Kidney (tissue), 14 donors: ENCODE data around the gene NOD2. TPM values are rescaled to one million over a fixed set of nuclear protein-coding genes. Genes with fewer than 3 reads are reported as not detected.

Experiments used
- DNase-seq, 5 donors: peaks; one replicate each; pipeline ENCODE4 v3.0.0-alpha.2; 2013 to 2020
- FAIRE-seq: peaks from 2 replicates; lab custom pipeline; 2012; peaks lifted over from hg19 to GRCh38; lab: Jason Lieb, UNC
- H3K27ac ChIP-seq, 2 donors: one replicate each; pipeline ENCODE4 v1.7.0; 2013; ENCODE audit warnings: low read depth in 2 of 2, low read length in 2 of 2, inconsistent platforms in 1 of 2
- H3K27me3 ChIP-seq: one replicate; pipeline ENCODE4 v1.7.1; 2013; ENCODE audit warnings: low read length, inconsistent platforms; ENCODE audit not compliant: control insufficient read depth, insufficient read depth
- H3K36me3 ChIP-seq, 3 donors: one replicate each; pipeline versions ENCODE4 v1.7.0 to v1.7.1; 2013; ENCODE audit warnings: low read length in 3 of 3, control low read depth in 1 of 3, inconsistent platforms in 1 of 3; ENCODE audit not compliant: insufficient read depth in 3 of 3, control insufficient read depth in 2 of 3
- H3K4me1 ChIP-seq, 3 donors: one replicate each; pipeline versions ENCODE4 v1.7.0 to v1.7.1; 2013; ENCODE audit warnings: low read length in 3 of 3, inconsistent platforms in 1 of 3, low read depth in 1 of 3; ENCODE audit not compliant: control insufficient read depth in 2 of 3, insufficient read depth in 2 of 3
- H3K4me3 ChIP-seq, 3 donors: one replicate each; pipeline versions ENCODE4 v1.7.0 to v1.8.1; 2013; ENCODE audit warnings: low read length in 3 of 3, control low read depth in 1 of 3, inconsistent platforms in 1 of 3
- H3K9ac ChIP-seq, 3 donors: one replicate each; pipeline versions ENCODE4 v1.7.0 to v1.7.1; 2013; ENCODE audit warnings: low read length in 3 of 3, control low read depth in 1 of 3, inconsistent platforms in 1 of 3
- H3K9me3 ChIP-seq, 3 donors: one replicate each; pipeline versions ENCODE4 v1.7.0 to v1.7.1; 2013; ENCODE audit warnings: low read length in 3 of 3, control low read depth in 1 of 3, inconsistent platforms in 1 of 3; ENCODE audit not compliant: control insufficient read depth in 2 of 3, insufficient read depth in 1 of 3
- intact Hi-C: fragments of 100-400 bp; cut with DNase I; formaldehyde crosslinking; loops from one replicate; pipeline ENCODE4 v1.11.1; 2022
- polyA plus RNA-seq: library from polyadenylated mRNA; stranded (reverse); fragments of 350-450 nt; fragmentation: Illumina TruSeq; extraction: RNeasy Lipid Tissue Mini Kit (QIAGEN cat#74804); gene quantifications from one replicate; pipeline ENCODE4 v1.2.3, GENCODE V29; 2014; ENCODE audit warnings: low read depth, low replicate concordance; ENCODE audit not compliant: insufficient read depth
- total RNA-seq: library from RNA; stranded (reverse); fragmentation: NEBNext Ultra II Directional; extraction: Animal tissue kit (Norgen Biotek cat#: 25700); gene quantifications from one replicate; pipeline ENCODE4 v1.2.1, GENCODE V29; 2021
- TF ChIP-seq, protein P1 (sequence below): IDR thresholded peaks from 3 replicates; pipeline ENCODE4 v1.5.1; 2012; ENCODE audit warnings: mild to moderate bottlenecking, moderate library complexity, borderline replicate concordance; ENCODE audit not compliant: insufficient read depth; ENCODE audit errors: extremely low read depth
- donor health status: control.
- donor health status: control.
- donor health status: control.
- donor health status: control.
- donor health status: control.
- donor health status: DM: yes; HTN: yes; CAD: no.
- donor health status: Normal renal cell carcinoma (clear cell type).

The NOD2 gene
- total and polyA plus RNA-seq, 2 donors from 2014 or later = 0.22 to 3.6 TPM

DNA sequence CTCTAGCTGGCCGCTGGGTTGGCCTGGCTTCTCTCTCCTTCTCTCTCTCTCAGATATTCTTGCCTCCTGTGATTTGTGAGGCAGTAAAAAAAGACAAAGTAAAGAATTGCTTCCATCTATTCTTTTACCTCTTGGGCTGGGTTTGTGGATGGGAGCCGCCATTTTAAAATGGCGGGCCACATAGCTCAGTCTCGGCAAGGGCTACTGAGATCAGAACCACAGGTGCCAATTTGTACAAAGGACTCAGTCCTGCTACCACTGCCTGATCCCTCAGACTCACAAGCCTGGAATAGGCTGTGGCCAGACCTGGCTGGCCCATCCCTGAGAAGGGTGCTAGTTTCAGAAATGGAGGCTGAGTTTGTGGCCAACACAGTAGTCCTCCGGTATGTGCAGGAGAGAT is 24.1 kb downstream of the NOD2 start:
- H3K4me3 ChIP-seq = no peak overlapping the region
- DNase-seq (no peak), FAIRE-seq (no peak)
- H3K27me3 ChIP-seq = no peaks in the 10 kb centered on the region
- TF ChIP-seq, protein P1, sequence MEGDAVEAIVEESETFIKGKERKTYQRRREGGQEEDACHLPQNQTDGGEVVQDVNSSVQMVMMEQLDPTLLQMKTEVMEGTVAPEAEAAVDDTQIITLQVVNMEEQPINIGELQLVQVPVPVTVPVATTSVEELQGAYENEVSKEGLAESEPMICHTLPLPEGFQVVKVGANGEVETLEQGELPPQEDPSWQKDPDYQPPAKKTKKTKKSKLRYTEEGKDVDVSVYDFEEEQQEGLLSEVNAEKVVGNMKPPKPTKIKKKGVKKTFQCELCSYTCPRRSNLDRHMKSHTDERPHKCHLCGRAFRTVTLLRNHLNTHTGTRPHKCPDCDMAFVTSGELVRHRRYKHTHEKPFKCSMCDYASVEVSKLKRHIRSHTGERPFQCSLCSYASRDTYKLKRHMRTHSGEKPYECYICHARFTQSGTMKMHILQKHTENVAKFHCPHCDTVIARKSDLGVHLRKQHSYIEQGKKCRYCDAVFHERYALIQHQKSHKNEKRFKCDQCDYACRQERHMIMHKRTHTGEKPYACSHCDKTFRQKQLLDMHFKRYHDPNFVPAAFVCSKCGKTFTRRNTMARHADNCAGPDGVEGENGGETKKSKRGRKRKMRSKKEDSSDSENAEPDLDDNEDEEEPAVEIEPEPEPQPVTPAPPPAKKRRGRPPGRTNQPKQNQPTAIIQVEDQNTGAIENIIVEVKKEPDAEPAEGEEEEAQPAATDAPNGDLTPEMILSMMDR = no peak
- no peak overlapping the region for H3K9ac ChIP-seq
- no peak overlapping the region for H3K27ac ChIP-seq
- no peaks in the 10 kb centered on the region for H3K4me1 ChIP-seq
- intact Hi-C loops = no loop called here
- no peaks in the 10 kb centered on the region for H3K9me3 ChIP-seq
- no peaks in the 10 kb centered on the region for H3K36me3 ChIP-seq

DNA sequence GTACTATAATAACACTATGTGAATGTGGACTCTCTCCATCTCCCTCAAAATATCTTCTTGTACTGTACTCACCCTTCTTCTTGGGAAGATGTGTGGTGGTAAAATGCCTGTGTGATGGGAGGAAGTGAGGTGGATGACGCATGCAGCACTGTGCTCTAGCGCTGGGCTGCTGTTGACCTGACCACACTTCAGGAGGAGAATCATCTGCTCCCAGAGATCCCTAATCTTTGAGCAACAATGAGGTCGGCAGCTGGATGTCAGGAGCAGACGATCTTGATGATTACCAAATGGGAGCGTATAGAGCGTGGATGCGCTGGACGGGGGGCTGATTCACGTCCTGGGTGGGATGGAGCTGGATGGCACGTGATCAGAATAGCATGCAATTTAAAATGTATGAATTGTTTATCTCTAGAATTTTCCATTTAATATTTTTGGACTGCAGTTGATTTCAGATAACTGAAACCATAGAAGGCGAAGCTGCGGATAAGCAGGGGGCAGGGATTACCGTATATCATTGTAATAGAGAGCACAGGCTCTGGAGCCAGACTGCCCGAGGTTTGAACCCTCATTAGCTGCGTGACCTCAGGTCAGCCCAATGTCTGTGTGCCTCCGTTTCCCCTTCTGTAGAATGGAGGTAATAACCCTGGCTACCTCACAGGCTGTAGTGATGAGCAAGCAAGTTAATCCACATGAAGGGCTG is 24.8 kb downstream of the NOD2 start:
- no peaks in the 10 kb centered on the region for H3K4me1 ChIP-seq
- no peaks in the 10 kb centered on the region for H3K9me3 ChIP-seq
- DNase-seq (no peak), FAIRE-seq (no peak)
- H3K36me3 ChIP-seq = no peaks in the 10 kb centered on the region
- no peak overlapping the region for H3K9ac ChIP-seq
- TF ChIP-seq, protein P1 = no peak
- intact Hi-C loops = no loop called here
- no peaks in the 10 kb centered on the region for H3K27me3 ChIP-seq
- H3K4me3 ChIP-seq = no peak overlapping the region
- no peak overlapping the region for H3K27ac ChIP-seq

DNA sequence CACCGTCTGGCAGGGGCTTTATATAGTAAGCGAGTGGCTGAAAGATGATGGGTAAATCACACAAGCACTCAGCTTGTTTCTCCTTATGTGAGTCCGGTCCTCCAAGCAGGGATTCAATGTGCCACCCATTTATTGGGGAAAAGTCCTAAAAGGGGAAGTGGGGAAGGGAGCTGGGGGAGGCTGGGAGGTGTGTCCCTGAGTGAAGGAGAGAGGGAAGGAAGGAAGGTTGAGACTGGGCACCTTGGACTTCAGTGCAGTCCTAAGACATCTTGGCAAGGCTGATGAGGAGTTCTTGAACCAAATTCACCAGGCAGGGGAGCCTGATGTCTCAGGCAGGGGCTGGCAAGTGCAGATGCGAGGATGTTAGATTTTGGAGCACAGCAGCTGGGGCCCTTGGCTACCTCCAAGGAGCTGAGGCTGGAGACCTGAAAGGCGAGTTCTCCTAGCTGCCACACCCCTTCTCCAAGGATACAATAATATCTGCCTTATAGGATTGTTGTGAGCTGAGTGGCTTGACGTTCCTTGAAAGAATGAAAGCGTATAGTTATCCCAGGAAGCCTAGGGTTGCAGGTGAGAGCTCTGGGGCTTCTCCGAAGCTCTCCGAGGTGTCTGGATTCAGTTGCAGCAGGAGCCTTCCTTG is 25.5 kb downstream of the NOD2 start:
- no peak for FAIRE-seq
- Histone ChIP-seq H3K27me3 (no peaks in the 10 kb centered on the region), H3K9me3 (no peaks in the 10 kb centered on the region), H3K9ac (no peak overlapping the region), H3K36me3 (no peaks in the 10 kb centered on the region), H3K4me3 (no peak overlapping the region), H3K27ac (no peak overlapping the region), H3K4me1 (no peaks in the 10 kb centered on the region)
- intact Hi-C loops = no loop called here
- TF ChIP-seq, protein P1 = no peak
- no peak for DNase-seq
